K562 (cell line): ENCODE results near the gene LILRA6. TPM values are rescaled to one million over a fixed set of nuclear protein-coding genes. Genes with fewer than 3 reads are reported as not detected.

Experiments used
- CTCFL ChIP-seq: IDR thresholded peaks from 2 replicates; pipeline ENCODE4 v1.6.1; 2011; ENCODE audit warnings: borderline replicate concordance, low read depth, mild to moderate bottlenecking, moderate library complexity, low read length; ENCODE audit not compliant: insufficient read depth, poor library complexity, severe bottlenecking
- ESRRB ChIP-seq: fragments of 250-450 bp; sonication (Bioruptor Pico); IDR thresholded peaks from 2 replicates; pipeline ENCODE4 v1.5.0; 2020; ENCODE audit warnings: mild to moderate bottlenecking, moderate library complexity, borderline replicate concordance
- KAT7 ChIP-seq: sonication (generic); formaldehyde crosslinking; IDR thresholded peaks from 2 replicates; pipeline ENCODE4 v1.8.0; 2022; ENCODE audit warnings: missing genetic modification reagents, mild to moderate bottlenecking, borderline replicate concordance
- MAFK ChIP-seq: IDR thresholded peaks from 2 replicates; pipeline ENCODE4 v1.6.1; 2011; ENCODE audit warnings: low read length, improper control_type of control experiment
- REST ChIP-seq, 2 experiments: fragments of 450-650 bp; formaldehyde crosslinking in 1 of 2; IDR thresholded peaks; 2 replicates each; pipeline versions ENCODE4 v1.4.0 to v1.6.1; 2014 to 2020; ENCODE audit warnings: mild to moderate bottlenecking in 2 of 2, borderline replicate concordance in 1 of 2, low read depth in 1 of 2
- RNF2 ChIP-seq: sonication (generic); IDR thresholded peaks from 2 replicates; pipeline ENCODE4 v1.6.1; 2016
- TCF15 ChIP-seq: fragments of 250-450 bp; sonication (Bioruptor Pico); IDR thresholded peaks from 2 replicates; pipeline ENCODE4 v1.8.0; 2022; ENCODE audit warnings: moderate library complexity, mild to moderate bottlenecking, inconsistent platforms
- polyA plus RNA-seq, 8 experiments: library from polyadenylated mRNA; depleted of rRNA in 4 of 8; stranded (reverse) in 5 of 8; unstranded in 3 of 8; fragments of >200 nt; fragmentation: Nextera tagmentation in 2 of 8; fragmentation: Illumina TruSeq in 1 of 8; extraction: Ambion mirVana in 2 of 8; extraction: Trizol in 1 of 8; gene quantifications; 2 replicates each; pipeline versions ENCODE4 v1.2.1 to v1.2.3, GENCODE V29; 2011 to 2014; ENCODE audit warnings: inconsistent platforms in 1 of 8, missing spikeins in 1 of 8
- total RNA-seq, 7 experiments: library from RNA; depleted of rRNA in 6 of 7; stranded (reverse); fragments of >200 nt in 6 of 7; fragmentation: Illumina TruSeq in 2 of 7; extraction: Trizol in 2 of 7; gene quantifications; 2 replicates each; pipeline versions ENCODE4 v1.2.1 to v1.2.3, GENCODE V29; 2011 to 2021; ENCODE audit warnings: low replicate concordance in 1 of 7
- TF ChIP-seq, protein P1 (sequence below): fragments of 150-350 bp; IDR thresholded peaks from 2 replicates; pipeline ENCODE4 v1.6.1; 2014; ENCODE audit warnings: low read depth, mild to moderate bottlenecking, low read length, borderline replicate concordance
- TF ChIP-seq, protein P2 (sequence below): sonication (generic); formaldehyde crosslinking; IDR thresholded peaks from 2 replicates; pipeline ENCODE4 v1.8.0; 2022; ENCODE audit warnings: missing genetic modification reagents, mild to moderate bottlenecking, borderline replicate concordance

Gene LILRA6
- total and polyA plus RNA-seq, 9 of the 15 experiments (the other 6 are each of a cell fraction or from before 2014, with no cell fraction given): 0.03 TPM; not detected in 8

DNA sequence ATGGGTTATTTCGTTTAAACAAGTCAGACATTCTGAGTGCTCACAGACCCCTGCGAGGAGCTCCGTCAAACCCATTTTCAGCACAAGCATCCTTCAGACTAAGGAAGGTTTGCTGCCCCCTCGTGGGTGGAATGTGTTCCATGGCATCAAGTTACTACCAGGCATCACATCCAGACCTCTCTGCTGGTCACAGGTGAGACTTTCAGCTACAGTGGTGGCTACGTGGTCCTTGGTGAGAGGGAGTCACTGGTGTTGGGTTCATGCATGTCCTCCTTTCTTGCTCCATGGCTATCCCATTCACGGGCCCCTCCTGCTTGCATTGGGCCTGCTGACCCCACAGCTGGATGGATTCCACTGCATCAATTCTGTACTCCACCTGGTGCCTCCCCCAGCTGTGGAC is 23.5 kb upstream of the LILRA6 start (continued):
- TF ChIP-seq REST (IDR thresholded peaks at IDR 0.05; ENCODE audit: borderline replicate concordance): peak; percentile 30; the same call in 1 of the 2 replicates
- no peak for TF ChIP-seq REST (CRISPR knock-in tag; IDR thresholded peaks at IDR 0.05; ENCODE audit: low read depth)
- no peak for TF ChIP-seq RNF2
- TF ChIP-seq MAFK: no peak
- TF ChIP-seq, protein P1, sequence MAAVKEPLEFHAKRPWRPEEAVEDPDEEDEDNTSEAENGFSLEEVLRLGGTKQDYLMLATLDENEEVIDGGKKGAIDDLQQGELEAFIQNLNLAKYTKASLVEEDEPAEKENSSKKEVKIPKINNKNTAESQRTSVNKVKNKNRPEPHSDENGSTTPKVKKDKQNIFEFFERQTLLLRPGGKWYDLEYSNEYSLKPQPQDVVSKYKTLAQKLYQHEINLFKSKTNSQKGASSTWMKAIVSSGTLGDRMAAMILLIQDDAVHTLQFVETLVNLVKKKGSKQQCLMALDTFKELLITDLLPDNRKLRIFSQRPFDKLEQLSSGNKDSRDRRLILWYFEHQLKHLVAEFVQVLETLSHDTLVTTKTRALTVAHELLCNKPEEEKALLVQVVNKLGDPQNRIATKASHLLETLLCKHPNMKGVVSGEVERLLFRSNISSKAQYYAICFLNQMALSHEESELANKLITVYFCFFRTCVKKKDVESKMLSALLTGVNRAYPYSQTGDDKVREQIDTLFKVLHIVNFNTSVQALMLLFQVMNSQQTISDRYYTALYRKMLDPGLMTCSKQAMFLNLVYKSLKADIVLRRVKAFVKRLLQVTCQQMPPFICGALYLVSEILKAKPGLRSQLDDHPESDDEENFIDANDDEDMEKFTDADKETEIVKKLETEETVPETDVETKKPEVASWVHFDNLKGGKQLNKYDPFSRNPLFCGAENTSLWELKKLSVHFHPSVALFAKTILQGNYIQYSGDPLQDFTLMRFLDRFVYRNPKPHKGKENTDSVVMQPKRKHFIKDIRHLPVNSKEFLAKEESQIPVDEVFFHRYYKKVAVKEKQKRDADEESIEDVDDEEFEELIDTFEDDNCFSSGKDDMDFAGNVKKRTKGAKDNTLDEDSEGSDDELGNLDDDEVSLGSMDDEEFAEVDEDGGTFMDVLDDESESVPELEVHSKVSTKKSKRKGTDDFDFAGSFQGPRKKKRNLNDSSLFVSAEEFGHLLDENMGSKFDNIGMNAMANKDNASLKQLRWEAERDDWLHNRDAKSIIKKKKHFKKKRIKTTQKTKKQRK: no peak
- TF ChIP-seq KAT7 (CRISPR knock-in tag): no peak
- TF ChIP-seq, protein P2, sequence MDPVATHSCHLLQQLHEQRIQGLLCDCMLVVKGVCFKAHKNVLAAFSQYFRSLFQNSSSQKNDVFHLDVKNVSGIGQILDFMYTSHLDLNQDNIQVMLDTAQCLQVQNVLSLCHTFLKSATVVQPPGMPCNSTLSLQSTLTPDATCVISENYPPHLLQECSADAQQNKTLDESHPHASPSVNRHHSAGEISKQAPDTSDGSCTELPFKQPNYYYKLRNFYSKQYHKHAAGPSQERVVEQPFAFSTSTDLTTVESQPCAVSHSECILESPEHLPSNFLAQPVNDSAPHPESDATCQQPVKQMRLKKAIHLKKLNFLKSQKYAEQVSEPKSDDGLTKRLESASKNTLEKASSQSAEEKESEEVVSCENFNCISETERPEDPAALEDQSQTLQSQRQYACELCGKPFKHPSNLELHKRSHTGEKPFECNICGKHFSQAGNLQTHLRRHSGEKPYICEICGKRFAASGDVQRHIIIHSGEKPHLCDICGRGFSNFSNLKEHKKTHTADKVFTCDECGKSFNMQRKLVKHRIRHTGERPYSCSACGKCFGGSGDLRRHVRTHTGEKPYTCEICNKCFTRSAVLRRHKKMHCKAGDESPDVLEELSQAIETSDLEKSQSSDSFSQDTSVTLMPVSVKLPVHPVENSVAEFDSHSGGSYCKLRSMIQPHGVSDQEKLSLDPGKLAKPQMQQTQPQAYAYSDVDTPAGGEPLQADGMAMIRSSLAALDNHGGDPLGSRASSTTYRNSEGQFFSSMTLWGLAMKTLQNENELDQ (CRISPR knock-in tag): no peak
- no peak for TF ChIP-seq ESRRB (CRISPR knock-in tag)
- TF ChIP-seq TCF15 (CRISPR knock-in tag): no peak
- TF ChIP-seq CTCFL: peak; percentile 79
